C4-2B (cell line): ENCODE data around the gene ZFTA.

ENCODE experiments used
- CTCF ChIP-seq: fragments of 450-650 bp; conservative IDR thresholded peaks from 2 replicates; pipeline ENCODE4 v1.5.1; 2017; ENCODE audit warnings: mild to moderate bottlenecking
- ZFX ChIP-seq: fragments of 450-650 bp; IDR thresholded peaks from 2 replicates; pipeline ENCODE4 v1.6.1; 2017

DNA sequence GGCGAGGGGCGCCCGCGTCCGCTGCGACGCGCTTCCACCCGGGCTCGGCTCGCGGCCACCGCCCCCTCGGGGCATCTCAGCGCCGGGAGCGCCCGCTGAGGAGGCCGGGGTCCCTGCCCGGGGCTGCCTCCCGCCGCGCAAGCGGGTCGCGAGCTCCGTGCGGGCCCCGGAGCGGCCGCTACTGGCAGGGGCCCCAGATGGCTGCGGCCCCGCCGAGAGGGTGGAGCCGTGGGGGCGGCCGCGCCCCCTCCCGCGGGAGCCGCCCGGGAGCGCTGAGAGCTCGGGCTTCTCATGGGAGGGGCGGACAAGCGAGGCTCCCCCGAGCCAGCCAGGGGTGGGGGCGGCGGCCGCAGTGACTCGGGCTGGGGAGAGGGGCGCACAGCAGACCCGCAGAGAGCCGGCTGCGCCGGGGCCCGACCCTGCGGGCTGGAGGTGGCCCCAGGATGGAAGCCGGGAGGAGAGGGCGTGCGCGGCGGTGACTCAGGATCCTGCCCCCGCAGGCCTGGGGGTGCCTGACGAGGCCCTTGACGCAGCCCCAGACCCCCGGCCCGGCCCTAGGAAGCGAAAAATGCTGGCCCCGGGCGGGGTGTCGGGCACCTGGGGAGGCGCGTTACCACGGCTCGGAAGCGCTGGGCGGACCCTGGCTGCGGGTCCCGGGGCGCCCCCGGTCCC, 603 bp upstream of the ZFTA start:
- TF ChIP-seq CTCF, result no peak
- no peak for TF ChIP-seq ZFX
